GM12872 (cell line): ENCODE data around the gene TMEM141.

Source experiments
- CTCF ChIP-seq: IDR thresholded peaks from 3 replicates; pipeline ENCODE4 v1.5.1; 2011; ENCODE audit warnings: low read depth, mild to moderate bottlenecking, low read length, moderate library complexity; ENCODE audit not compliant: insufficient read depth

The TMEM141 gene

DNA sequence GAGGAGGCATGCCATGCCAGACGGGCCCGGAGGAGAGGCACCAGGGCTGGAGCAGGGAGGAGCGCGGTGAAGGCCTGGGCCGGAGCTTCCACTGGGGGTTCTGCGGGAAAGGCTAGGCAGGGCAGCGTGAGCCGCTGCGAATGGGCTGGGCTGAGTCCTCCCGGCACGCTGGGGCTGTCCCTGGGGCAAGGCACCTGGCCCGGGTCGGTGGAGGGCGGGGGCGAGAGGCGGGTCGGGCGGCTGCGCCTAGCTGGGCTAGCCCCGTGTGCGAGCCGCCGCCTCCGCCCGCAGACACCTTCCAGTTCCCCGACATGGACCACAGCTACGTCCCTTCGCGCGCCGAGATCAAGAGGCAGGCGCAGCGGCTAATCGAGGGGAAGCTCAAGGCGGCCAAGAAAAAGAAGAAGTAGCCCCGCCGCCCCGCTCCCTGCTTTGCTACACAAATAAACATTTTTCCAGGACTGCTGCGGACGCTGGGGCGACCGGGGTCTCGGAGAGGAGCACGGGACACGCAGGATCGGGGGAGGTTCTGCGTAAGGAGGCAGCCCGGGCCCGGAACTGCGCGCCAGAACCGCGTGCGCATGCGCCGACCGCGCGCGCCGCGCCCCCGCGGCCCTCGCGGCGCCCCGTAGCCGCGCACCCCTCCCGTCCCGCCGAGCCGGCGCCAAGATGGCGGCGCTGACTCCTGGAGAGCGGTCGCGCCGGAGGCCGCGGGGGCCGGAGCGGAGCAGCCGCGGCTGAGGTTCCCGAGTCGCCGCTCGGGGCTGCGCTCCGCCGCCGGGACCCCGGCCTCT, 16.3 kb downstream of the TMEM141 start, which contains the start of gene RABL6:
TSS of gene RABL6 (plus strand) at position 668 of the 794 bp plus-strand sequence. CDS start 249 bp downstream, outside the sequence.
- no peak for TF ChIP-seq CTCF

DNA sequence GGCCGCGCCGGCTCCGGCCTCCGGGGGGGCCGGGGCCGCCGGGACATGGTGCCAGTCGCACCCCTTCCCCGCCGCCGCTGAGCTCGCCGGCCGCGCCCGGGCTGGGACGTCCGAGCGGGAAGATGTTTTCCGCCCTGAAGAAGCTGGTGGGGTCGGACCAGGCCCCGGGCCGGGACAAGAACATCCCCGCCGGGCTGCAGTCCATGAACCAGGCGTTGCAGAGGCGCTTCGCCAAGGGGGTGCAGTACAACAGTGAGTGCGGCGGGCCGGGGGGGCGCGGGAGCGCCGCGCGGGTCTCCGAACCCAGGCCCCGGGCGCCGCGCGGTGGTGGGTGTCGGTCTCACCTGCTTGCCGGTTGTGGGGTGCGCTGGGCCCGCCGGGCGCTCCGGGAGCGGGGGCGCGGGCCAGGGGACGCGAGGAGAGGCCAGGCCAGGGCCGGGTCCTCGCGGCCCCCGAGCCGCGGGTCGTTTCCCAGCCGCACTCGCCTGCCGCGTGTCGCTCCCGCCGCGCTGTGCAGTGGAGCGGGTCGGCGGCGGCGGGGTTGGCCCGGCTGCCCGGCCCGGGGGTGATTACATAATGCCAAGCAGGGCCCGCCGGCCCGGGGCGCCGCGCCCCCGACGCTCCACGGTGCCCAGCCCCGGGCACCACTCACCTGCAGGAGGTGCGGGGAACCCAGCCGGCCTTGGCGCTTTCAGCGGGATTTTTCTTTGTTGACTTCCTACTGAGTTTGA, 17.1 kb downstream of the TMEM141 start:
- no peak for TF ChIP-seq CTCF

- TF ChIP-seq CTCF, result no peak
These were observed 17.6 kb downstream of the TMEM141 start for GRCh38 chr9:136808806-136809158.

DNA sequence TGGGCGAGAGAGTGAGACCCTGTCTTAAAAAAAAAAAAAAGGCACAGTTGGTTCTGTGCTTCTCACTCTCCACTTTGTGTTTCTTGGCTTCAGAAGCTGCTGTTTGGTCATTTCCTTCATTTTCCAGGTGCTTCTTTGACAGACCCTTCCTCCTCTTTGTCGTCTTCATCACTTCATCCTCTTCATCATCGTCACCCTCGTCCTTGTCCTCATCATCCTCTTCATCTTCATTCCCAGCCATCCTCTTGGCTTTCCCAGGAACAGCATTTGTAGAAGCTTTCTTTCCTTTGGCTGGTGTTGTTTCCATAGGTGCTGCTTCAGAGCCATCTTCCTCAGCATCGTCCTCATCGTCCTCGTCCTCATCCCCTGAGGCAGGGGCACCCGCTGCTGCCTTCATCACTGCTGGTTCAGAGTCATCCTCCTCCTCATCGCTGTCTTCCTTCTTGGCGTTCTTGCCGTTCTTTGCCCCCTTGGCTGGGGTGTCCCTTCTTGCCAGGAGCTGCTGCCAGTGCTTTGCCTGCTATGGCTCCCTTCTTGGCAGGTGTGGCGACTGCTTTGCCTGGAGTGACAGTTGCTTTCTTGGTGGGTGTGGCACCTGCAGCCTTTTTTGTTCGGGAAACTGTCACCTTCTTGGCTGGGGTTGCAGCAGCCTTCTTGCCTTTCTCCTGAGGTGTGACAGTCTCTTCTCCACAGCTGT, 23.7 kb downstream of the TMEM141 start:
- no peak for TF ChIP-seq CTCF

- no peak for TF ChIP-seq CTCF
These were observed 24.3 kb downstream of the TMEM141 start for GRCh38 chr9:136815422-136815782.

DNA sequence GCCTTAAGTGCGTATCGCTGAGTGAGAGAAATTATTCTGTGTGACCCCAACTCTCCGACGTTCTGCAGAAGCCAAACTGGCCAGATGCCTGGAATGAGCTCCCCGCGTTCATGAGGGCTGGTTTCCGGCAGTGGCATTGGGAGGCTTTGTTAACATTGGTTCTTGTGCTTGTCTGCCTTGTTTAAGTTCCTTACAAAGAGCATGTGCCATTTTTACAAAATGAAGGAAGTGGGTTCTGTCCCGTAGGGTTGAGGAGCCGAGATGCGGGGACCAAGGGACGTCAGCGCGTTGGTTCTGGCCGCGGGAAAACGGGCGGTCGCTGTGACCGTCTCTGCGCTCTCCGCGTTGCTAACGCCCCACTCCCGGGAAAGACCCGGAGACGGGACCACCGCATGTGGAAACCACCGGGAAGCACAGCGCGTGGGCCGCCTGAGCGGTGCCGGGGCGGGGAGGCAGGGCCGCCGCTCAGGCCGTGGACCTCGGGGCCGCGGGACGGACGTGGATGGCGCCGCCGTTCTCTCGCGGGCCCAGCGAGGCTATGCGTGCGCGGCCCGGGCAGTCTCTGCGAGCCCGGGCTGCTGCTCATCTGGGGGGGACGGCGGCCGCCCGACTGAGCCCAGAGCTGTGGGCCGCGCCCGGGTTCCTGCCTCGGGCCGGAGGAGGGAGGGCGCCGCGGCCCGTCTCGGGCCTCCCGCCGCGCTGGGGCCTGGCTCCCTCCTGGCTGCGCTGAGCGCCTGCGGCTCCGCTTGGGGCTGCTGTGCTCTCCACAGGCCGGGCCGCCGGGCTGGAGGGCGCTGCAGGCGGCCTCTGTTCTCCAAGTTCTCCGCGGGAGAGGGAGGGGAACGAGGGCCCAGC, 30.1 kb downstream of the TMEM141 start:
- TF ChIP-seq CTCF, result no peak
